HepG2 (cell line): Measurements from ENCODE around the gene SLC35B2. TPM values are rescaled to one million over a fixed set of nuclear protein-coding genes. Genes with fewer than 3 reads are reported as not detected.
A peak's percentile ranks its signal among the peaks of the same experiment; 100 is the strongest.

ENCODE experiments used
- ATF6 ChIP-seq: sonication (generic); formaldehyde crosslinking; conservative IDR thresholded peaks from 2 replicates; pipeline ENCODE4 v1.4.0; 2020; ENCODE audit warnings: missing genetic modification reagents
- BATF2 ChIP-seq: sonication (generic); formaldehyde crosslinking; IDR thresholded peaks from 2 replicates; pipeline ENCODE4 v1.8.0; 2022; ENCODE audit warnings: mild to moderate bottlenecking, missing genetic modification reagents, moderate library complexity
- HNF4A ChIP-seq: sonication (generic); formaldehyde crosslinking; IDR thresholded peaks from 2 replicates; pipeline ENCODE4 v1.4.0; 2020; ENCODE audit warnings: missing genetic modification reagents
- HOXA7 ChIP-seq: sonication (generic); formaldehyde crosslinking; IDR thresholded peaks from 2 replicates; pipeline ENCODE4 v1.8.1; 2022; ENCODE audit warnings: mild to moderate bottlenecking, missing genetic modification reagents, moderate library complexity
- MTERF4 ChIP-seq: sonication (generic); formaldehyde crosslinking; IDR thresholded peaks from 2 replicates; pipeline ENCODE4 v1.8.0; 2023; ENCODE audit warnings: mild to moderate bottlenecking, missing genetic modification reagents
- NCOR1 ChIP-seq: fragments of 200-600 bp; sonication (generic); IDR thresholded peaks from 2 replicates; pipeline ENCODE4 v1.7.0; 2017; ENCODE audit warnings: antibody characterized with exemption, low read length, borderline replicate concordance
- NFATC3 ChIP-seq: sonication (generic); formaldehyde crosslinking; IDR thresholded peaks from 2 replicates; pipeline ENCODE4 v1.5.1; 2020; ENCODE audit warnings: mild to moderate bottlenecking, missing genetic modification reagents
- NFE2 ChIP-seq: sonication (generic); formaldehyde crosslinking; IDR thresholded peaks from 2 replicates; pipeline ENCODE4 v1.4.0; 2020; ENCODE audit warnings: missing genetic modification reagents
- NR2C2 ChIP-seq: sonication (generic); formaldehyde crosslinking; IDR thresholded peaks from 2 replicates; pipeline ENCODE4 v1.4.0; 2020; ENCODE audit warnings: missing genetic modification reagents, mild to moderate bottlenecking, moderate library complexity, borderline replicate concordance
- PBX2 ChIP-seq: IDR thresholded peaks from 2 replicates; pipeline ENCODE4 v1.6.1; 2016; ENCODE audit warnings: control low read depth
- SNRNP70 ChIP-seq: fragments of 200-400 bp; formaldehyde crosslinking; IDR thresholded peaks from 2 replicates; pipeline ENCODE4 v1.6.1; 2017; ENCODE audit warnings: mild to moderate bottlenecking, low read depth, low read length, moderate library complexity
- XBP1 ChIP-seq: sonication (generic); formaldehyde crosslinking; IDR thresholded peaks from 2 replicates; pipeline ENCODE4 v1.5.0; 2020; ENCODE audit warnings: missing genetic modification reagents
- ZFP90 ChIP-seq: sonication (generic); formaldehyde crosslinking; IDR thresholded peaks from 2 replicates; pipeline ENCODE4 v1.8.0; 2022; ENCODE audit warnings: missing genetic modification reagents, mild to moderate bottlenecking, inconsistent platforms, borderline replicate concordance
- ZMAT5 ChIP-seq: sonication (generic); formaldehyde crosslinking; IDR thresholded peaks from 2 replicates; pipeline ENCODE4 v1.5.0; 2020; ENCODE audit warnings: mild to moderate bottlenecking, low read depth, missing genetic modification reagents, borderline replicate concordance
- ZNF331 ChIP-seq: sonication (generic); formaldehyde crosslinking; IDR thresholded peaks from 2 replicates; pipeline ENCODE4 v1.4.0; 2020; ENCODE audit warnings: missing genetic modification reagents
- ZNF382 ChIP-seq: sonication (generic); formaldehyde crosslinking; IDR thresholded peaks from 2 replicates; pipeline ENCODE4 v1.5.0; 2020; ENCODE audit warnings: missing genetic modification reagents, mild to moderate bottlenecking, borderline replicate concordance
- ZNF503 ChIP-seq: sonication (generic); formaldehyde crosslinking; IDR thresholded peaks from 2 replicates; pipeline ENCODE4 v1.4.0; 2020; ENCODE audit warnings: missing genetic modification reagents
- ZNF710 ChIP-seq: sonication (generic); formaldehyde crosslinking; IDR thresholded peaks from 2 replicates; pipeline ENCODE4 v1.5.0; 2020; ENCODE audit warnings: mild to moderate bottlenecking, missing genetic modification reagents, borderline replicate concordance
- ZNF792 ChIP-seq: IDR thresholded peaks from 2 replicates; pipeline ENCODE4 v1.6.1; 2016
- polyA plus RNA-seq, 8 experiments: library from polyadenylated mRNA; depleted of rRNA in 3 of 8; stranded (reverse) in 7 of 8; unstranded in 1 of 8; fragments of >200 nt; fragmentation: Illumina TruSeq in 4 of 8; extraction: Trizol in 4 of 8; gene quantifications; 2 replicates each; pipeline versions ENCODE4 v1.2.1 to v1.2.3, GENCODE V29; 2011 to 2016; ENCODE audit warnings: low read depth in 4 of 8, missing spikeins in 1 of 8, mixed read lengths in 1 of 8; ENCODE audit not compliant: insufficient read depth in 1 of 8
- total RNA-seq, 5 experiments: library from RNA; depleted of rRNA; stranded (reverse); fragments of >200 nt; fragmentation: Illumina TruSeq; extraction: Trizol; gene quantifications; 2 replicates each; pipeline ENCODE4 v1.2.3, GENCODE V29; 2016; ENCODE audit warnings: low read depth in 1 of 5

Gene SLC35B2
- total and polyA plus RNA-seq, 2 of the 13 experiments (the other 11 are each of a cell fraction or from before 2014, with no cell fraction given) = 61.1 to 148 TPM

GRCh38 chr6:44217332-44218143, 39.8 kb downstream of the SLC35B2 start (continued):
- TF ChIP-seq SNRNP70 = no peak
- TF ChIP-seq XBP1 (CRISPR knock-in tag) = no peak
- TF ChIP-seq MTERF4 (CRISPR knock-in tag) = peak; percentile 79; the same call in 1 of the 2 replicates
- TF ChIP-seq ZNF331 (CRISPR knock-in tag) = no peak
- TF ChIP-seq ZNF382 (CRISPR knock-in tag) = no peak
- TF ChIP-seq NR2C2 (CRISPR knock-in tag) = no peak
- no peak for TF ChIP-seq NFE2 (CRISPR knock-in tag)
- TF ChIP-seq HOXA7 (CRISPR knock-in tag) = no peak
- TF ChIP-seq ZFP90 (CRISPR knock-in tag) = peak; percentile 28; the same call in 1 of the 2 replicates
- TF ChIP-seq NFATC3 (CRISPR knock-in tag) = no peak
- no peak for TF ChIP-seq ZMAT5 (CRISPR knock-in tag)
- TF ChIP-seq BATF2 (CRISPR knock-in tag) = no peak
- TF ChIP-seq ATF6 (CRISPR knock-in tag) = no peak
- 0 out of 2 replicates have a peak, but pooled peaks have one; percentile 19 for TF ChIP-seq ZNF710 (CRISPR knock-in tag)
- TF ChIP-seq NCOR1 = no peak
- TF ChIP-seq ZNF792 (CRISPR knock-in tag) = no peak
- TF ChIP-seq ZNF503 = no peak
- no peak for TF ChIP-seq HNF4A
- TF ChIP-seq PBX2 = no peak
